CD4-positive, alpha-beta T cell treated with Interferon alpha-2 for 1 hour (primary cell): ENCODE results near the gene UBE2L3.

Experiments used
- DNase-seq, 2 donors: peaks; one replicate each; pipeline ENCODE4 v3.0.0-alpha.2; 2020 to 2022

Gene UBE2L3

DNA sequence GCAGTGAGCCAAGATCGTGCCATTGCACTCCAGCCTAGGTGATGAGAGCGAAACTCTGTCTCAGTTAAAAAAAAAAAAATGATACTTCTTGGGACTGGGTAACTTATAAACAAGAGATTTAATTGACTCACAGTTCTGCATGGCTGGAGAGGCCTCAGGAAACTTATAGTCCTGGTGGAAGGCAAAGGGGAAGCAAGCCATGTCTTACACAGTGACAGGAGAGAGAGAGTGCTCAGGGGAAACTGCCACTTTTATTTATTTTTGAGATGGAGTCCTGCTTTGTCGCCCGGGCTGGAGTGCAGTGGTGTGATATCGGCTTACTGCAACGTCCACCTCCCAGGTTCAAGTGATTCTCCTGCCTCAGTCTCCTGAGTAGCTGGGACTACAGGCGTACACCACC is 82.8 kb downstream of the UBE2L3 start:
- DNase-seq = no peak

DNA sequence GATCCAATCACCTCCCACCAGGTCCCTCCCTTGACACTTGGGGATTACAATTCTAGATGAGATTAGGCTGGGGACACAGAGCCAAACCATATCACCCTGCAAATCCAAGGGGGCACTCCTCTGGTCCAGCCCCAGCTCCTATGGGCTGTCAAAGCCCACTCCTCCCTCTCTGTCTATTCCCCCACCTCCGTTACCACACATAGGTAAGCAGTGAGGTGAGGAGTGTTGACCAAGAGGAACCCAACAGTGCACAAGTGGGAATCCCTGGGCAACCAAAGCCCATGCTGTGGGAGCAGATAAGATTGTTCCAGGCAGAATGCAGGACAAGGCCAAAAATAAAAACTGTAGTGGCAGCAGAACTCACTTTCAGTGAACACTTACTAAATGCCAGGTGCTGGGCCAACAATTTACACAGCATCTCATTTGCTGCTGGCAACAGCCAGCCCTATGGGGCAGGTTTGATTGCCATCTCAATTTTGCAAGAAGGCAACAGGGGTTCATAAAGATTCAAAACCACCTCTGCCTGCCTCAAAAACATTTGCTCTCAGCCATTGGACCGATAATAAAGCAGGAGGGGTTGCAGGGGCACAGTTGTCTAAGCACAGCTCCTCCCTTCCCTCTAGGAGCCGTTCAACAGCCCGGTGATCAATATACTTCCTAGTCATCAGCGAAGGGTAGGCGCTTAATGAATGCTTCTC is 83.5 kb downstream of the UBE2L3 start:
- no peak for DNase-seq

DNA sequence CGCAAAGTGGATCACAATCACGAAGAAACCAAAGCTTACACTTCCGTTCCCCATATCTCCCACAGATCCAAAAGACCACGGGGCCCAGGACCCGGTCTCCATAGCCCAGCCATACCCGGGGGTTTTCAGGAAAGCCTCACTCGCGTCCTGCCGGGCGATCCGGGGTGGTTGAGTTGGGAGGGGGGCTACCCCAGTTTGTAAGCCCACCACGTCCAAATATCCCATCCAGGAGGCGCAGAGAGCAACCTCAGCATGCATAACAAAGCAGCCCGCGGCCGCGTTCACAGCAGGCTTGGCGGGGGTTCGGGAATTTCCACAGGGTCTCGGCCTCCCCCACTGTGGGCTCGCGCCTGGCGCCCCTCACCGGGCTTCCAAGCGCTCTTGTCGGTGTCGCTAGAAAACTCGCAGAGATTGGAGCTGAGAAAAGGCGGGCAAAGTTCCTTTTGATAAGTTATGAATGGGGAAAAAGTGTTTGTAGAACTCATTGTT is 84.1 kb downstream of the UBE2L3 start:
- DNase-seq = no peak

GRCh38 chr22:21652010-21652546 is 84.6 kb downstream of the UBE2L3 start:
- peak; percentile 77 to 81 for DNase-seq

DNA sequence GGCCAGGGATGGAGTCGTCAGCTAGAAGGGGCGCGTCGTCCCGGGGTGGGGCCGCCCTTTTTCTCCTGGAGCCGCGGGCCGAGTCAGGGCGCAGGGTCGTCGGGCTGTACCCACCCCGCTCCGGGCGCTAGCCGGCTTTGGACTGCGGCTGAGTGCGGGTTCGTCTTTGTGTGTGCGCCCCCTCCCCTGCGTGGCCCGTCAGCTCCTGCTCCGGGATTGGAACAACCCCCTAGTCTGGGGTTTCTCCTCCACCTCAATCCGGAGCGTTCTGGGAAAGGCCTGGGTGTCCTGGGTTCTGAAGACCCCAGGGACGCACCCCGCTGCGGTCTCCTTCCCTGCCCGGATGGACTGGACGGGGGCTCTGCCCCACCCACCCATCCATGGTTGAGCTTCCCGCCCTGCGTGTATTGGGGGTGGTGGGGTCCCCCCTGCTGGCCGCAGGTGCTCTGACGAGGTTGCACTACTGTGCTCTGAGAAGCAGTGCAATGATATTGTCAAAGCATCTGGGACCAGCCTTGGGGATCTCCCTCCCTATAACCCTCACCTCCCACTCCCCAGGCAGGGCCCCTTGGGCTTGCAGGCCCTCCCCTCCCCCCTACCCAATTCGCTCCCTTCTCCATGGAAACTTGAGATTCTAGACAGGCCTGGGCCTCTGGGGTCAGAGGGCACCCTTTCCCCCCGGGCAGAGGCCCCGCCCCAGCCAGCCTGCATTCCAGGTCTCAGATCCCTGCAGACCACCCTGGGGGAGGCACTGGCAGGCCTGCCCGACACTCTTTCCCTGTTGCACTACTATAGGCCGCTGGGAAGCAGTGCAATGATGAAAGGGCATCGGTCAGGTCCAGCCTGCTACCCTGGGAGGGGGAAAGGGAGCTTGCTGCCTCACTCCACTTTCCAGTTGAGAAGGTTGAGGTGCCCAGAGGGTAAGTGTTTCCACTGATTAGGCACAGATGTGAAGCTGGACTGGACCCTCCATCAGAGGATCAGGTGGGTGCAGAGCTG is 85.3 kb downstream of the UBE2L3 start:
- DNase-seq = no peak

DNA sequence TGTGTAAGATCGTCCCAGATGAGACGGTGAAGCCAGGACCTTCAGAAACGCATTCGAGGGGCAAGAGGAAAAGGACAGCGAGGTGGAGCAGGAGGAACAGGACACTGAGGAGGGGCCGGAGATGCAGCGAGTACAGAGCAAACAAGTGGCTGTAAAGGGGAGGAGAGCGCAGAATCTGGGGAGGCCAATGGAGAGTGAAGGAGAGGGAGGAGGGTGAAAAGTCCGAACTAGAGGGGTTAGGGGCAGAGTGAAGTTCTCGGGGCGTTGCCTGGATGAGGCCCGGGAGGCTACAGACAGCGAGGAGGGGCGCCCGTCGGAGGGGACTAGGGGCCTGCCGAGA is 89.5 kb downstream of the UBE2L3 start:
- no peak for DNase-seq

DNA sequence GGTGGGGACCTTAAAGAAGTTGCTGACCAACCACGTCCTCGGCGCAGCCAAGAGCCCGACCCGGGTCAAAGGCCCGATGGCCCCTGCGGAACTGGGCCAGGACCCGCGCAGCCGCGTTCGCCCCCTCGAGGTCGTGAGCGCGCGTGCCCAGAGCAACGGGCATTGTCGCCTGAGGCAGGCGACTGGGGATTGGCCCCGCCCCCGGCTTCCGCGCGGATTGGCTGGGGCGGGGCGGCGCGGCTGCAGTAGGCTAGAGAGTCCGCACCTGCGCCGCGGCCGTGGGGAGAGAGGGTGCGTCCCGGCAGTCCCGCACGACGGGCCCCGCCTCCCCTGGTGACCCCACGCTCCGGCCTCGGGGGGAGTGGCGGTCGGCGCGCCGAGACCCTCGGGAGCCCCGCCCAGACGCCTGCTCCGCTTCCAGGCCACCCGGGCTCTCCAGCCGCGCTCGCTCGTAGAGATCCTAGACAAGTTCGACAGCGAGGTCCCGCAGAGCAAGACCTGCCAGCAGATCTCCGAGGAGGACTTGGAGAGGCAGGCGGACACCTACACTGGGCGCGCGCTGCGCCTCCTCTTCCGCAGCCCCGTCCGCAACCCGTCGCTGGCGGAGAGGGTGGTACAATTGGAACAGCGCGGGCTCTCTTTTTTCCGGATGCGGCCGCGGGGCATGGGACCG is 90.0 kb downstream of the UBE2L3 start:
- DNase-seq = peak; percentile 76 to 85

GRCh38 chr22:21659864-21660525 is 92.5 kb downstream of the UBE2L3 start:
- no peak for DNase-seq

GRCh38 chr22:21660904-21661303 is 93.4 kb downstream of the UBE2L3 start:
- DNase-seq = no peak

DNA sequence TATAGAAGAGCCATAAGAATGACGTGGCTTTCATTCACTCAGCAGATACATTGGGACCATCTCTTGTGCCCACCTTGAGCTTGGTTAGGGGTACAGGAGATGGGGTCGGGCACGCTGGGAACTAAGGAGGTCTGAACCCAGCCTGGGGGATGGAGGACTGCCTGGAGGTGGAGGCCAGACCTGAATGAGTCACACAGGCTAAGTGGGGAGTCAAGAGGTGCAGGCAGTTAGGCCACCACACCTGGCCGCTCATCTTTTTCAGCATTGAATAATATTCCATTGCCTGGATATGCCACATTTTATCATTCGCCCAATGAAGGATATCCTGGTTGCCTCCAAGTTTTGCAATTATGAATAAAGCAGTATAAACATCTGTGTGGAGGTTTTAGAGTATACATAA is 94.5 kb downstream of the UBE2L3 start:
- DNase-seq = no peak

DNA sequence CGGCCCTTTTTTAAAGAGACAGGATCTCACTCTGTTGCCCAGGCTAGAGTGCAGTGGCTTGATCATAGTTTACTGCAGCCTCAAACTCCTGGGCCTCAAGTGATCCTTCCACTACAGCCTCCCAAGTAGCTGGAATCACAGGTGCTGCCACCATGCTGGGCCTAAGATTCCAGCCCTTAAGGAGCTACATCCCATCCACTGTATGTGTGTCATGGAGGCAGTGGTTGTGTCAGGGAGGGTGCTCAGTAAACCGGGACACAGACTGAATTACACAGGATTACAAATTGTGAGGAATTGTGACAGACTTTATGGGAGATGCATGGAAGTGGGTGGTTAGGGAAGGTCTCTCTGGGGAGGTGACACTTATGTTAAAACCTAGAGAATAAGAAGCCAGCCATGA is 96.2 kb downstream of the UBE2L3 start:
- no peak for DNase-seq

DNA sequence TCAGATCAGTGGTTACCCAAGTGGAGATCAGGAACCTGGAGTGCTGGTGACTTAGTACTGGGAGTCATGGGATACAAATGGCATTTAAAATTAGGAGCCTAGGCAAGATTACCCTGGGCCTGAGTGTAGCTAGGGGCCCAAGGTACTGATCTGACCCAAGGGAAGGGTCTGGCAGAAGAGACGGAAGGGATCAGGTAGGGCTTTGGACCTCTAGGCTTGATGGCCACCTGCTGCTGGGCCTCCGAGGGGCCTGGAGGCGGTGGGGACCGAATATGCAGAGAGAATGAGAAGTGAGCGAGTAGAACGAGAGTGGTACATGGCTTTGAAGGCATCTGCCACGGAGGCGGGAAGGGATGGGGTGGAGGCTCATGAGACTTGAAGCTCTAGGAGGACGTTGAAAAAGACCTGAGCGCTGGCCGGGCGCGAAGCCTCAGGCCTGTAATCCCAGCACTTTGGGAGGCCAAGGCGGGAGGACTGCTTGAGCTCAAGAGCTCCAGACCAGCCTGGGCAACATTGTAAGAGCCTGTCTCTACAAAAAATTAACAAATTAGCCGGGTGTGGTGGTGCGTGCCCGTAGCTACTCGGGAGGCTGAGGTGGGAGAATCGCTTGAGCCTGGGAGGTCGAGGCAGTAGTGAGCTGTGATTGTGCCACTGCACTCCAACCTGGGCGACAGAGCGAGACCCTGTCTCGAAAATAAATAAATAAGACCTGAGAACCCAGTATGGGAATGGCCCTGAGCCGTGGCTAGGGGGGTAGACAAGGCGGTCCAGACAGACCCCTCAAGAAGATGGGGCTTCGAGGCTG is 97.7 kb downstream of the UBE2L3 start:
- DNase-seq = no peak

- DNase-seq = no peak
Measured at GRCh38 chr22:21666786-21667185, 99.3 kb downstream of the UBE2L3 start.

- DNase-seq = no peak
Measured at GRCh38 chr22:21669026-21669425, 101.5 kb downstream of the UBE2L3 start.

- DNase-seq = no peak
Measured at GRCh38 chr22:21672107-21672629, 104.7 kb downstream of the UBE2L3 start.
